NOMO-1 treated with dmso at 0.1 percent for 144 hours (cell line): ENCODE measurements around the gene RILP.
A peak's percentile ranks its signal among the peaks of the same experiment; 100 is the strongest.
"Not testable (repeated sequence)": the region's sequence is repeated elsewhere in the genome, so short reads cannot be mapped to it uniquely, and the experiment has no call there.

Experiments
- DNase-seq: peaks from one replicate; lab custom pipeline; 2025; ENCODE audit not compliant: unreplicated experiment; lab: John Stamatoyannopoulos, UW

The RILP gene

GRCh38 chr17:1649844-1650501 lies at the start of gene RILP:
TSS of gene RILP (minus strand) at chr17:1649866. CDS start at chr17:1649804, 62 bp downstream.
- peak; percentile 51 for DNase-seq

- DNase-seq: no peak
Measured at GRCh38 chr17:1697681-1698080, 48.0 kb upstream of the RILP start.

GRCh38 chr17:1695365-1695764 lies 45.7 kb upstream of the RILP start:
- no peak for DNase-seq

- DNase-seq: no peak
Measured at GRCh38 chr17:1693339-1693738, 43.7 kb upstream of the RILP start.

GRCh38 chr17:1690544-1691221 lies 41.0 kb upstream of the RILP start:
- no peak for DNase-seq

GRCh38 chr17:1688405-1688804 lies 38.7 kb upstream of the RILP start:
- DNase-seq: not testable (repeated sequence)

GRCh38 chr17:1686086-1686485 lies 36.4 kb upstream of the RILP start:
- no peak for DNase-seq

GRCh38 chr17:1684378-1685189 lies 34.9 kb upstream of the RILP start, which contains the start of gene PRPF8:
TSS of gene PRPF8 (minus strand) at chr17:1684867. CDS start at chr17:1684571, 296 bp downstream.
- DNase-seq: peak; percentile 94

GRCh38 chr17:1683459-1683858 lies 33.8 kb upstream of the RILP start:
- DNase-seq: peak; percentile 57

- DNase-seq: no peak
Measured at GRCh38 chr17:1676401-1676800, 26.7 kb upstream of the RILP start.

- no peak for DNase-seq
Measured at GRCh38 chr17:1673041-1673785, 23.5 kb upstream of the RILP start.

- not testable (repeated sequence) for DNase-seq
Measured at GRCh38 chr17:1663934-1664333, 14.3 kb upstream of the RILP start.

GRCh38 chr17:1661045-1661444 lies 11.4 kb upstream of the RILP start:
- no peak for DNase-seq

- DNase-seq: no peak
Measured at GRCh38 chr17:1658100-1658499, 8.4 kb upstream of the RILP start.

GRCh38 chr17:1653735-1654134 lies 4.1 kb upstream of the RILP start:
- DNase-seq: no peak

GRCh38 chr17:1652794-1653193 lies 3.1 kb upstream of the RILP start:
- not testable (repeated sequence) for DNase-seq

- no peak for DNase-seq
Measured at GRCh38 chr17:1651559-1651844, 1.8 kb upstream of the RILP start.

- DNase-seq: no peak
Measured at GRCh38 chr17:1650731-1651558, 1.3 kb upstream of the RILP start.

- DNase-seq: peak; percentile 78
Measured at GRCh38 chr17:1648963-1649843, 463 bp downstream of the RILP start.
